IMR-90 (cell line): Measurements from ENCODE around the gene MYDGF. TPM values are rescaled to one million over a fixed set of nuclear protein-coding genes. Genes with fewer than 3 reads are reported as not detected.

Experiments
- ATAC-seq: fragments of 200-7000 bp; cut with Tn5 transposase; 2 replicates; pipeline ENCODE4 v1.9.1; 2020; ENCODE audit warnings: low read depth, mild to moderate bottlenecking, moderate library complexity
- BruUV-seq: library from RNA; stranded (reverse); fragments of 400-500 nt; replicated peaks from 2 replicates; lab custom pipeline; 2021; lab: Mats Ljungman, UMichigan
- CTCF ChIA-PET: fragments of 300-600 bp; formaldehyde crosslinking; extraction: SDS; loops from one replicate; lab custom pipeline; 2021; ENCODE audit warnings: antibody characterized with exemption; lab: Yijun Ruan, JAX
- POLR2A ChIA-PET: fragments of 300-600 bp; sonication (Branson Sonifier 250); formaldehyde crosslinking; loops from one replicate; lab custom pipeline; 2022; ENCODE audit warnings: antibody characterized with exemption; ENCODE audit not compliant: unreplicated experiment; lab: Charles Lee
- DNase-seq: peaks from one replicate; pipeline ENCODE4 v3.0.0; 2013
- H2AFZ ChIP-seq: replicated peaks from 2 replicates; pipeline ENCODE3; 2013; ENCODE audit warnings: low read length, mild to moderate bottlenecking; ENCODE audit not compliant: poor library complexity
- H2AK5ac ChIP-seq: 2 replicates; pipeline ENCODE4 v1.6.1; 2013; ENCODE audit warnings: low read depth, low read length, inconsistent platforms
- H2AK9ac ChIP-seq: replicated peaks from 2 replicates; pipeline ENCODE3; 2013; ENCODE audit warnings: mild to moderate bottlenecking, low read depth, low read length, moderate library complexity; ENCODE audit not compliant: poor library complexity
- H2BK120ac ChIP-seq: 2 replicates; pipeline ENCODE4 v1.6.1; 2013; ENCODE audit warnings: low read depth, low read length, inconsistent platforms
- H2BK15ac ChIP-seq: 3 replicates; pipeline ENCODE4 v1.6.1; 2013; ENCODE audit warnings: low read depth, low read length, inconsistent platforms
- H2BK20ac ChIP-seq: 2 replicates; pipeline ENCODE4 v1.6.1; 2013; ENCODE audit warnings: low read depth, mild to moderate bottlenecking, inconsistent platforms, low read length, moderate library complexity
- H2BK5ac ChIP-seq: 2 replicates; pipeline ENCODE4 v1.6.1; 2013; ENCODE audit warnings: mild to moderate bottlenecking, low read depth, low read length, inconsistent platforms; ENCODE audit not compliant: poor library complexity, severe bottlenecking
- H3K14ac ChIP-seq: replicated peaks from 2 replicates; pipeline ENCODE4 v1.6.1; 2013; ENCODE audit warnings: low read depth, low read length, inconsistent platforms
- H3K18ac ChIP-seq: 2 replicates; pipeline ENCODE4 v1.6.1; 2013; ENCODE audit warnings: low read depth, low read length, control low read depth
- H3K23ac ChIP-seq: 2 replicates; pipeline ENCODE4 v1.6.1; 2013; ENCODE audit warnings: low read depth, low read length, inconsistent platforms
- H3K27ac ChIP-seq: 2 replicates; pipeline ENCODE4 v1.5.1; 2013; ENCODE audit warnings: mild to moderate bottlenecking, control low read depth, low read length; ENCODE audit not compliant: insufficient read depth
- H3K27me3 ChIP-seq: 2 replicates; pipeline ENCODE4 v1.6.1; 2013; ENCODE audit warnings: low read length; ENCODE audit not compliant: control insufficient read depth, insufficient read depth
- H3K36me3 ChIP-seq: 2 replicates; pipeline ENCODE4 v1.6.1; 2013; ENCODE audit warnings: low read length, mixed read lengths; ENCODE audit not compliant: control insufficient read depth, insufficient read depth
- H3K4ac ChIP-seq: 2 replicates; pipeline ENCODE4 v1.6.1; 2013; ENCODE audit warnings: low read depth, low read length, inconsistent platforms
- H3K4me1 ChIP-seq: 2 replicates; pipeline ENCODE4 v1.6.1; 2013; ENCODE audit warnings: low read length, mixed read lengths; ENCODE audit not compliant: control insufficient read depth, insufficient read depth
- H3K4me2 ChIP-seq: 2 replicates; pipeline ENCODE4 v1.6.1; 2013; ENCODE audit warnings: low read depth, mild to moderate bottlenecking, control low read depth, low read length, moderate library complexity
- H3K4me3 ChIP-seq: 2 replicates; pipeline ENCODE4 v1.5.1; 2013; ENCODE audit warnings: low read depth, mild to moderate bottlenecking, control low read depth, low read length, moderate library complexity; ENCODE audit not compliant: insufficient read depth
- H3K56ac ChIP-seq: 2 replicates; pipeline ENCODE4 v1.6.1; 2013; ENCODE audit warnings: low read length, inconsistent platforms; ENCODE audit not compliant: insufficient read depth; ENCODE audit errors: extremely low read depth
- H3K79me1 ChIP-seq, 2 experiments: 2 replicates each; pipeline ENCODE4 v1.6.1; 2013; ENCODE audit warnings: low read length in 2 of 2, inconsistent platforms in 1 of 2, low read depth in 1 of 2
- H3K9ac ChIP-seq: 2 replicates; pipeline ENCODE4 v1.6.1; 2013; ENCODE audit warnings: low read depth, low read length, control low read depth
- H3K9me1 ChIP-seq: 2 replicates; pipeline ENCODE4 v1.6.1; 2013; ENCODE audit warnings: low read length, inconsistent platforms; ENCODE audit not compliant: insufficient read depth
- H3K9me3 ChIP-seq: 2 replicates; pipeline ENCODE4 v1.6.1; 2013; ENCODE audit warnings: low read length; ENCODE audit not compliant: control insufficient read depth, insufficient read depth
- H4K20me1 ChIP-seq: 2 replicates; pipeline ENCODE4 v1.6.1; 2013; ENCODE audit warnings: low read length, inconsistent platforms; ENCODE audit not compliant: insufficient read depth
- H4K5ac ChIP-seq: 2 replicates; pipeline ENCODE4 v1.6.1; 2013; ENCODE audit warnings: mild to moderate bottlenecking, low read depth, low read length, control low read depth
- H4K8ac ChIP-seq, 2 experiments: 2 replicates each; pipeline ENCODE4 v1.6.1; 2013; ENCODE audit warnings: low read depth in 2 of 2, low read length in 2 of 2, control low read depth in 1 of 2, inconsistent platforms in 1 of 2
- H4K91ac ChIP-seq: 2 replicates; pipeline ENCODE4 v1.6.1; 2013; ENCODE audit warnings: low read depth, low read length, inconsistent platforms; ENCODE audit not compliant: insufficient read depth
- BHLHE40 ChIP-seq: fragments of 150-350 bp; IDR thresholded peaks from 2 replicates; pipeline ENCODE4 v1.6.1; 2016; ENCODE audit warnings: mild to moderate bottlenecking, low read depth, low read length
- CEBPB ChIP-seq: IDR thresholded peaks from 2 replicates; pipeline ENCODE4 v1.6.1; 2012; ENCODE audit warnings: low read depth, low read length, improper control_type of control experiment
- FOS ChIP-seq: fragments of 150-350 bp; IDR thresholded peaks from 2 replicates; pipeline ENCODE4 v1.6.1; 2016; ENCODE audit warnings: low read depth, low read length
- MAFK ChIP-seq: IDR thresholded peaks from 2 replicates; pipeline ENCODE4 v1.6.1; 2012; ENCODE audit warnings: low read depth, low read length, improper control_type of control experiment
- MAZ ChIP-seq: IDR thresholded peaks from 2 replicates; pipeline ENCODE4 v1.6.1; 2012; ENCODE audit warnings: low read depth, mild to moderate bottlenecking, low read length, improper control_type of control experiment, moderate library complexity, borderline replicate concordance
- MXI1 ChIP-seq: IDR thresholded peaks from 2 replicates; pipeline ENCODE4 v1.6.1; 2012; ENCODE audit warnings: low read depth, mild to moderate bottlenecking, low read length, moderate library complexity, borderline replicate concordance
- NFE2L2 ChIP-seq: fragments of 150-350 bp; IDR thresholded peaks from 2 replicates; pipeline ENCODE4 v1.6.1; 2016; ENCODE audit warnings: low read depth, mild to moderate bottlenecking, low read length
- POLR2A ChIP-seq: IDR thresholded peaks from 2 replicates; pipeline ENCODE4 v1.6.1; 2012; ENCODE audit warnings: mild to moderate bottlenecking, low read depth, low read length
- RAD21 ChIP-seq: IDR thresholded peaks from 2 replicates; pipeline ENCODE4 v1.6.1; 2012; ENCODE audit warnings: low read length, improper control_type of control experiment
- RCOR1 ChIP-seq: IDR thresholded peaks from 2 replicates; pipeline ENCODE4 v1.6.1; 2012; ENCODE audit warnings: mild to moderate bottlenecking, low read length, improper control_type of control experiment; ENCODE audit not compliant: insufficient replicate concordance
- SMC3 ChIP-seq: fragments of 150-350 bp; IDR thresholded peaks from 2 replicates; pipeline ENCODE4 v1.6.1; 2016; ENCODE audit warnings: low read depth, mild to moderate bottlenecking, antibody characterized with exemption, low read length, moderate library complexity
- WGBS, 2 experiments: methylation state at CpG; one replicate each; pipeline versions ENCODE4 v1.1.5 to v1.1.7; 2013; ENCODE audit warnings: missing lambda C conversion rate in 2 of 2; ENCODE audit not compliant: insufficient read length in 1 of 2; ENCODE audit errors: extremely low coverage in 2 of 2; 5-methylcytosine and 5-hydroxymethylcytosine counted together
- dilution Hi-C: fragments of 300-500 bp; cut with HindIII; formaldehyde crosslinking; loops from one replicate; pipeline ENCODE4 v1.14.3; 2018; ENCODE audit warnings: low sequenced_read_pairs; ENCODE audit not compliant: unreplicated experiment
- in situ Hi-C: fragments of 300-500 bp; cut with MboI; formaldehyde crosslinking; loops from 3 replicates; pipeline ENCODE4 v1.14.3; 2019; ENCODE audit warnings: low sequenced_read_pairs, inconsistent platforms, mixed read lengths
- intact Hi-C: fragments of 100-400 bp; cut with micrococcal nuclease; formaldehyde crosslinking; loops from 2 replicates; pipeline ENCODE4 v1.10.0; 2022
- polyA plus RNA-seq, 3 experiments: library from polyadenylated mRNA; depleted of rRNA; stranded (reverse); fragments of >200 nt; gene quantifications; 2 replicates each; pipeline ENCODE4 v1.2.3, GENCODE V29; 2012; ENCODE audit warnings: low replicate concordance in 1 of 3
- total RNA-seq: library from RNA; depleted of rRNA; stranded (reverse); fragments of >200 nt; gene quantifications from 2 replicates; pipeline ENCODE4 v1.2.3, GENCODE V29; 2012
- TF ChIP-seq, protein P1 (sequence below): fragments of 150-350 bp; IDR thresholded peaks from 2 replicates; pipeline ENCODE4 v1.6.1; 2017; ENCODE audit warnings: mild to moderate bottlenecking, antibody characterized with exemption, low read length, low read depth
- TF ChIP-seq, protein P2 (sequence below): fragments of 150-350 bp; IDR thresholded peaks from 2 replicates; pipeline ENCODE4 v1.6.1; 2016; ENCODE audit warnings: low read depth, mild to moderate bottlenecking, low read length, moderate library complexity, borderline replicate concordance

MYDGF gene
- total and polyA plus RNA-seq, 2 of the 4 experiments (the other 2 are of a cell fraction), result 203 to 310 TPM

DNA sequence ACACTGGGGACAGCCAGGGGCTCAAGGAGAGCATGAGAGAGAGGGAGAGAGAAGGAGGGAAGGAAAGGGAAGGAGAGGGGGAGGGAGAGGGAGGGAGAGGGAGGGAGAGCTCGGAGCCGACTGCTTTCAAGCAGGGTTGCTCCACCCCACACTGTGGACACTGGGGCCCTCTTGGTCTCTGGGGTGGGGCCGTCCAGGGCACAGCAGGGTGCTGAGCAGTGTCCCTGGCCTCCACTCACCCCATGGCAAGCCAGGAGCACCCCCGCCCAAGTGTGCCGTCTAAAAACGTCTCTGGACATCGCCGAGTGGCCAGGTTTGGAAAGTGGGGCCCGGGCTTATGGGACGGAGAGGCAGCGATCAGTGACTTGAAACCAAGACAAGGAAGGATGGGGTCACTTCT lies 32.6 kb upstream of the MYDGF start:
- Histone ChIP-seq H3K79me1 (peaks cover 14 to 25% of the 10 kb centered on the region in 2 experiments), H3K27me3 (no peaks in the 10 kb centered on the region), H3K36me3 (peaks cover 63% of the 10 kb centered on the region), H2AK9ac (no peak overlapping the region), H2BK20ac (no peak overlapping the region), H3K23ac (no peak overlapping the region), H3K9me3 (no peaks in the 10 kb centered on the region), H2BK5ac (no peak overlapping the region), H2BK120ac (no peak overlapping the region), H3K9me1 (peaks cover 4% of the 10 kb centered on the region; the same call in 1 of the 2 replicates), H3K4me3 (no peak overlapping the region), H3K4me1 (no peaks in the 10 kb centered on the region), H2BK15ac (no peak overlapping the region), H3K9ac (no peak overlapping the region), H2AK5ac (no peak overlapping the region), H4K5ac (no peak overlapping the region), H2AFZ (no peak overlapping the region), H4K8ac (no peak overlapping the region), H4K91ac (no peak overlapping the region), H3K18ac (no peak overlapping the region), H3K4ac (no peak overlapping the region), H3K14ac (no peak overlapping the region), H4K20me1 (no peaks in the 10 kb centered on the region; the same call in 1 of the 2 replicates), H3K27ac (no peak overlapping the region), H3K56ac (no peak overlapping the region), H3K4me2 (no peak overlapping the region)
- in situ Hi-C loops (no loop called here), intact Hi-C loops (no loop called here), dilution Hi-C loops (no loop called here)
- WGBS, 2 experiments, result 94% methylated on average over 3 of the region's 11 CpGs; no CpG with 5 or more reads in 1 of the 2 experiments
- POLR2A ChIA-PET, result no interaction called here
- ATAC-seq (no peak), DNase-seq (no peak)
- CTCF ChIA-PET, result no interaction called here
- no TSS peak for BruUV-seq
- TF ChIP-seq, protein P1, sequence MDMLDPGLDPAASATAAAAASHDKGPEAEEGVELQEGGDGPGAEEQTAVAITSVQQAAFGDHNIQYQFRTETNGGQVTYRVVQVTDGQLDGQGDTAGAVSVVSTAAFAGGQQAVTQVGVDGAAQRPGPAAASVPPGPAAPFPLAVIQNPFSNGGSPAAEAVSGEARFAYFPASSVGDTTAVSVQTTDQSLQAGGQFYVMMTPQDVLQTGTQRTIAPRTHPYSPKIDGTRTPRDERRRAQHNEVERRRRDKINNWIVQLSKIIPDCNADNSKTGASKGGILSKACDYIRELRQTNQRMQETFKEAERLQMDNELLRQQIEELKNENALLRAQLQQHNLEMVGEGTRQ, result no peak
- TF ChIP-seq SMC3 (no peak), RCOR1 (no peak), MXI1 (no peak), NFE2L2 (no peak), CEBPB (no peak), MAZ (no peak), RAD21 (no peak), MAFK (no peak), FOS (no peak), POLR2A (no peak), BHLHE40 (no peak)
- TF ChIP-seq, protein P2, sequence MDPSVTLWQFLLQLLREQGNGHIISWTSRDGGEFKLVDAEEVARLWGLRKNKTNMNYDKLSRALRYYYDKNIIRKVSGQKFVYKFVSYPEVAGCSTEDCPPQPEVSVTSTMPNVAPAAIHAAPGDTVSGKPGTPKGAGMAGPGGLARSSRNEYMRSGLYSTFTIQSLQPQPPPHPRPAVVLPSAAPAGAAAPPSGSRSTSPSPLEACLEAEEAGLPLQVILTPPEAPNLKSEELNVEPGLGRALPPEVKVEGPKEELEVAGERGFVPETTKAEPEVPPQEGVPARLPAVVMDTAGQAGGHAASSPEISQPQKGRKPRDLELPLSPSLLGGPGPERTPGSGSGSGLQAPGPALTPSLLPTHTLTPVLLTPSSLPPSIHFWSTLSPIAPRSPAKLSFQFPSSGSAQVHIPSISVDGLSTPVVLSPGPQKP, result no peak
